SKM-1 (cell line): ENCODE results near the gene RPS25.
A peak's percentile ranks its signal among the peaks of the same experiment; 100 is the strongest.
"Not testable (repeated sequence)": the region's sequence is repeated elsewhere in the genome, so short reads cannot be mapped to it uniquely, and the experiment has no call there.

ENCODE experiments used
- DNase-seq: peaks from one replicate; lab custom pipeline; 2025; ENCODE audit not compliant: unreplicated experiment; lab: John Stamatoyannopoulos, UW

RPS25 gene

GRCh38 chr11:119018074-119018938 is at the start of gene RPS25, which contains the start of gene TRAPPC4:
TSS of gene RPS25 (minus strand) at chr11:119018343. CDS start at chr11:119018284, 59 bp downstream.
TSS of gene TRAPPC4 (plus strand) at chr11:119018766. CDS start at chr11:119018796, 30 bp downstream.
- DNase-seq = peak; percentile 94

- DNase-seq = peak; percentile 95
These were observed 49.5 kb upstream of the RPS25 start, which contains the start of gene VPS11 for GRCh38 chr11:119067371-119068222. TSS of gene VPS11 (plus strand) at chr11:119067818. CDS start at chr11:119067824, 6 bp downstream.

- DNase-seq = peak; percentile 32
These were observed 47.2 kb upstream of the RPS25 start for GRCh38 chr11:119065369-119065768.

GRCh38 chr11:119062779-119063178 is 44.6 kb upstream of the RPS25 start:
- no peak for DNase-seq

- DNase-seq = no peak
These were observed 43.1 kb upstream of the RPS25 start for GRCh38 chr11:119061256-119061655.

DNA sequence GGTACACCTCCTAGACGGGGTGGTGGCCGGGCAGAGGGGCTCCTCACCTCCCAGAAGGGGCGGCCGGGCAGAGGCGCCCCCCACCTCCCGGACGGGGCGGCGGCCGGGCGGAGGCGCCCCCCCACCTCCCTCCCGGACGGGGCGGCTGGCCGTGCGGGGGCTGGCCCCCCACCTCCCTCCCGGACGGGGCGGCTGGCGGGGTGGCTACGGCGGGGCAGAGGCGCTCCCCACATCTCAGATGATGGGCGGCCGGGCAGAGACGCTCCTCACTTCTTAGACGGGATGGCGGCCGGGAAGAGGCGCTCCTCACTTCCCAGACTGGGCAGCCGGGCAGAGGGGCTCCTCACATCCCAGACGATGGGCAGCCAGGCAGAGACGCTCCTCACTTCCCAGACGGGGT is 41.0 kb upstream of the RPS25 start:
- not testable (repeated sequence) for DNase-seq

GRCh38 chr11:119057000-119057769 is 39.0 kb upstream of the RPS25 start, which contains the start of gene HYOU1:
TSS of gene HYOU1 (minus strand) at chr11:119057205. CDS start at chr11:119056160, 1,045 bp downstream.
- peak; percentile 91 for DNase-seq

DNA sequence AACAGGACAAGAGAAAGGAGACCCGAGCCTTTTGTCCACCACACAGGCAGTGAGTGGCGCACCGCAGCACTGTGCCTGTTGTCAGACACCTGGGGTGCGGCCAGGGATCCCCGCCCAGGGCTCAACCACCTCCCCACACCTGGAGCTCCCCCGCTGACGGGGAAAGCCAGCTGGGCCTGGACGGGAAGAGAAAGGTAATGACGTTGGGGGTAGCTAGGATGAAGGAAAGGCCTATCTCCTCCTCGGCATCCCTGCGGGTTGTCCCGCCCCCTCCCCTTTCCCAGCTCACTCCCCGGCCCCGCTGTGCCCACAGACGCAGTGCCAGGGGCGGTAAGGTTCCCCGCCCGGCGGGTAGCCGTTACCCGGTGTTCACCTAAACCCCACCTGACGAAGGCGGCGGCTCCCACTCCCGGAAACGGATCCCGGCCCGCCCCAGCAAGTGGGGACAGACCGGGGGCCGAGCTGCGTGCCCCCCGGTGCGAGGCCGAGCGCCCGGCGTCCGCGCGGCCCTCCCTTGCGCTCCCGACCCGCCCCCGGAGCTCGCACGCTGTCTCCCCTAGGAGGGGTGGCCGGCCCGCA is 38.4 kb upstream of the RPS25 start:
- DNase-seq = no peak

DNA sequence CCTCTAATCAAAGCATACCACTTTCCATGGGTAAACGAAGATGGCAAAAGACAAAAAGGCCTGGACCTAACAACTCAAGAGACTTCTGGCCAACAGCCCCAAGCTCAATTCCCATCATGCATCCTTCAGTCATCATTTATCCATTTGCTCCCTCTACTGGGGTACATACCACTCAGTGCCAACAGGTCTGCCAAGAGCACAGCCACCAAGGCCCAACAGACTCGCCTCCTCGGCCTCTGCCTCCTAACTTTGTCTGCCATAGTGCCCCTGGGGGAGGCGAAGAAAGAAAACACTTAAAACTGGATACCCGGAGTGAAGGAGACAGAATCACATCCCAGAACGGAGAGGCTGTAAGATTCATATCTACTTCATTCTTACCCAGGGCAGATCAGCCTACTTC is 37.8 kb upstream of the RPS25 start:
- DNase-seq = no peak

- no peak for DNase-seq
These were observed 36.3 kb upstream of the RPS25 start for GRCh38 chr11:119054418-119054817.

- DNase-seq = no peak
These were observed 34.1 kb upstream of the RPS25 start for GRCh38 chr11:119052163-119052814.

GRCh38 chr11:119051440-119052162 is 33.5 kb upstream of the RPS25 start:
- DNase-seq = no peak

DNA sequence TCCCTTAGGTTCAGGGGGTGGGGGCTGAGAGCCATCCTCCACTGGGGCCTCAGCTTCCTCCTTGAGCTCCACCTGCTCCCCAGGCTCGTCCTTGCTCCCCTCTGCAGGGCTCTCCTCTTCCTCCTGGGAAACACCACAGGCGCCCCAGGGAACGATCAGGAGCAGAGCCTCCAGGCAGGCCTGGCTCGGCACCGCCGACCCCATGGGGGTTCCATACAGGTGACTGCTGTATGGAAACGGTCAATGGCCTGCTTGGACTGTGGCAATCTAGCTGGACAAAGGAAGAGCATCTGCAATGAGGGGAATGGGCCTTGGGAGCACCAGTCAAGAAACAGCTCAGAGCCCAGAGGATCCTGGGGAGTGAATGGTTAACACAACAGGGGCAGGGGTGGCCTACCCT is 30.9 kb upstream of the RPS25 start:
- DNase-seq = no peak

DNA sequence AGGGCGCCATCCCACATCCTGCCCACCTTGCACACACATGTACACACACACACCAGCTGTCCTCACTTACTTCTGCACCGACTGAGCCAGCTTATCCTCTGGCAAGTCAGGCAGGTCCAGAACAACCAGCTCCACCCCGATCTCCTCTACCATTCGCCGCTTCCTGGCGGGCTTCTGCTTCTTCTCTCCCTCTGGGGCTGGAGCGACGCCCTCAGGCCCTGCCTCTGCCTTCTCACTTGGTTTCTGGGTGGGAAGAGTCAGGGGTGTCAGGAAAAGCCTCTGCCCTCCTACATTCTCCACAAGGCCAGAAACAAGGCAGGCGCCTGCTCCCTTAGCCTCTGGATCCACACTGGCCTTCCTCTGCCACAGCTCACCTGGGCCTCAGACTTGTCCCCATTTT is 30.5 kb upstream of the RPS25 start:
- no peak for DNase-seq

GRCh38 chr11:119047205-119047604 is 29.1 kb upstream of the RPS25 start:
- no peak for DNase-seq

DNA sequence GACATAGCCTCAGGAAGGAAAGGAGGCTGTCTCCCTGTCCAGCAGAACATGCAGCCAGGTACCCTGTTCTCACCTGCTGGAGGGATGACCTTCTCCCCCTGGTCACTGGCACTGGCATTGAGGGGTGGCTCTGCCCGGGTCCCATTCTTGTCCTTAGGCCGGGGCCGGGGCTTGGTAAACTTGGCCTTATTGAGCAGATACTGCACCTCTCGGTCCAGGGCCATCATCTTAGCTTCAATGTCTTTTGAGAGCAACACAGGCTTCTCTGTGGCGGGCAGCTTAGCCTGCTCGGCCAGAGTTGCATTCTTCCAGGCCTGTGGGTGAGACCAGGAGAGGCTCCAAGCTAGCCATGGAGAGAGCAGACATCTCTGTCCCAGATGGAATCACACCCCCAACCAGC is 28.3 kb upstream of the RPS25 start:
- no peak for DNase-seq

DNA sequence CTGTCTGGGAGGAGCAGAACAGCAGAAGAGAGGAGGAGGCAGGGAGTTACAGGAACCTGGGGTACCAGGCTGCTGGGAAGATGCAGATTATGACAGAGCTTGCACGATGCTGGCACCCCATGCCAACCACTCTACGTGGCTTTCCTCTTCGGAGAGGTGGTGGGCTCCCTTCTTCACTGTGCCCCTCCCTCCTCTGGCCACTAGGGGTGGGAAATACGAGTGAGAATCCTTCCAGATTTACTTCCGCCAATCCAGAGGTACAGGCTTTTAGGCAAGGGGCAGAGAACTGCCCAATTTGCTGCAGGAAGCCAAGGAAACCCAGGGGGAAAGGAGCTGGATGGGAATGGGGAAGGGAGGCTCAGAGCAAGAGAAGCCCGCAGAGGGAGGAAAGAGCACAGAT is 26.6 kb upstream of the RPS25 start:
- no peak for DNase-seq

DNA sequence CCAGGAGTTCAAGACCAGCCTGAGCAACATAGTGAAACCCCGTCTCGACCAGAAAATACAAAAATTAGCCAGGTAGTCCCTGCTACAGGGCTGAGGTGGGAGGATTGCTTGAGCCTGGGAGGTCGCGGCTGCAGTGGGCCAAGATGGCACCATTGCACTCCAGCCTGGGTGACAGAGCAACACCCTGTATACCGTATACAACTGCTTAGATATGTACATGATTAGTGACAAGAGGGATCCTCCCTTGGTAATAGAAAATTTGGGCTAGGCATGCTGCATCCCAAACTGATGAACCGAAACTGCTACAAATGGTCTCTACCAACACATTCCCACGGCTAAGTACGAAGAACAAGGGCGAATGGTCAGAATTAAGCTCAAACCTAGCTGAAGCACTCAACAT is 24.8 kb upstream of the RPS25 start:
- DNase-seq = no peak

DNA sequence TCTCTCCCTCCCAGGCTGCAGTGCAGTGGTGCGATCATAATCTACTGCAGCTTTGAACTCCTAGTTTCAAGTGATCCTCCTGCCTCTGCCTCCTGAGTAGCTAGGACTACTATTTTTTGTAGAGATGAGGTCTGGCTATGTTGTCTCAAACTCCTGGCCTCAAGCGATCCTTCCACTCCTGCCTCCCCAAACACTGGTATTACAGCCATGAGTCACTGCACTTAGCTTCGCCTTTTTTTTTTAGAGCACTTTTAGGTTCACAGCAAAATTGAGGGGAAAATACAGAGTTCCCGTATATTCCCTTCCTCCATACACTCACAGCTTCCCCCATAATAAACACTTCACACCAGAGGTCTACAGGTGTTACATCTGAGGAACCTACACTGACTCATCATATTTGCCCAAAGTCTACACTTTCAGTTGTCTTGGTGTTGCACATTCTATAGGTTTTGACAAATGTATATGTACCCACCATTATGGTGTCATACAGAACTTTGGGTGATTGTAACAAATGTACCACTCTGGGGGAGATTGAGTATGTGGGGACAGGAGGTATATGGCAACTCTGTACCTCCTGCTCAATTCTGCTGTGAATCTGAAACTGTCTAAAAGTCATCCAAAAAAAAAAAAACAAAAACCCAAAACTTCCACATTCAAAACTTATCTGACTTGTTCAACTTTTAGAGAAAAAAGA is 23.8 kb upstream of the RPS25 start:
- DNase-seq = no peak
